ENCODE results near the gene PHF21A.

PHF21A gene

DNA sequence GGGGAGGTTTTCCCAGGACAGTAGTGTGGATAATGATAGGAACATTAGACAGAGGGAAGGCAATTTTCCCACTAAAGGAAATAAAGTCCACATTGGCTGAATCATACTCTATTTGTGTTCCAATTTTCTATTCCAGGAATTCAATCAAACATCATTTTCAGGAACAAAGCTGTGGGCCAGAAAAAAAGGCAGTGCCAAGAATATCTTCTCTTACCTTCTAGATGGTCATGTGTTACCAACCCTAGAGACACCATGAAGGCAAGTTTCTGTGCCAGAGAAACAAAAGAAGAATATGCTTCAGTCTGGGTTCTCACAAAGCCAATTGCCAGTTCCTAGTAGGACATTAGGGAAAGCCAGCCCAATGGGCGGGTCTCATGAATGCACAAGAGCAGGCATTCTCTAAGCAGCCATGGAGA is 171.3 kb downstream of the PHF21A start:
- no peak overlapping the region for H3K4me3 ChIP-seq (ENCODE audit: low read depth, low read length)
- DNase-seq (ENCODE audit: low read depth): no peak

- no peak for DNase-seq (ENCODE audit: low read depth)
- no peak overlapping the region for H3K4me3 ChIP-seq (ENCODE audit: low read depth, low read length)
Measured at GRCh38 chr11:45948356-45948755, 172.9 kb downstream of the PHF21A start.

- DNase-seq (ENCODE audit: low read depth): no peak
- no peak overlapping the region for H3K4me3 ChIP-seq (ENCODE audit: low read depth, low read length)
Measured at GRCh38 chr11:45947885-45948284, 173.4 kb downstream of the PHF21A start.

DNA sequence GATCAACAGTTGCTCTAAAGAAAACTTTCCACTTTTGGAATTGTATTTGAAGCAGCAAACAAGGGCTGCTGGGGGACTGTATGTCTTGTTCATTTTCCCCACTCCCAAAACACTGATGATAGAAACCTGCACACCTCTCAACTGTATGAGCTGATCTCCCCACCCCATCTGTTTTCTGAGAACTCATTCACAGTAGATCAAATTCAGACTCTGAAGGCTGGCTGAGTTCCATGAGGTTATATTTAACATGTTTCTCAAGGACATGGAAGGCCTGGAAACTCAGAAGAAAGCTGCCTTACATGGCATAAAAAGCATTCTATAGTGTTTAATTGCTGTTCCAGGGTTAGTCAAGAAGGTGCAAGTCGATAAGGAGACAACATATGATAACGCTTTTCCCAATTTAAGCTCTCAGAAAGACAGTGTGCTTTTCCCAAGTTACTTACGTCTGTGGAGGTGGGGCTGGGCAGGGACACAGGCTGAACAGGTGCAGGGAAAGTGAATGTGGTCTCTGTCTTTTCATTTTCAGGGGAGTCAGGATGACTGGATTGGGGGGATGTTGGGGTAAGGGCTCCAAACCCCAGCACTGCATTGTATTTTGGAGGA is 175.8 kb downstream of the PHF21A start:
- DNase-seq (ENCODE audit: low read depth): no peak
- no peak overlapping the region for H3K4me3 ChIP-seq (ENCODE audit: low read depth, low read length)

DNA sequence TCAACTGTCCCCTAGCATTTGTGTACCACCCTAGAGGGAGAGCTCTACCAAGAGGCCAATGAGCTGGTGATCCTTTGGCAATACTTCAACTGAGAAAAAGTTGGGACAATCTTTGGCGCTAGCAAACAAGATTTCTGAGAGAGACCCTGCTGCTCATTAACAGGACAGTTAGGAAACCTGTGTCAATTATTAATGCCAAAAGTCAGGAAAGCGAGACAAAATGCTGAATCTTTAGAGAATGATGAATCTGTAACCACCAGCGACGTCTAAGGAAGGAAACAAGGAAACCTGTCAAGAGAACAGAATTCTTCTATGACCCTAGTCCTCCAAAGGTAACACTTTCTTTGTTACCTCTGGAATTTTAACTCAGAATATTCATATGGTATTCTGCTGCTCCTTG is 178.9 kb downstream of the PHF21A start:
- DNase-seq (ENCODE audit: low read depth): no peak
- no peak overlapping the region for H3K4me3 ChIP-seq (ENCODE audit: low read depth, low read length)

DNA sequence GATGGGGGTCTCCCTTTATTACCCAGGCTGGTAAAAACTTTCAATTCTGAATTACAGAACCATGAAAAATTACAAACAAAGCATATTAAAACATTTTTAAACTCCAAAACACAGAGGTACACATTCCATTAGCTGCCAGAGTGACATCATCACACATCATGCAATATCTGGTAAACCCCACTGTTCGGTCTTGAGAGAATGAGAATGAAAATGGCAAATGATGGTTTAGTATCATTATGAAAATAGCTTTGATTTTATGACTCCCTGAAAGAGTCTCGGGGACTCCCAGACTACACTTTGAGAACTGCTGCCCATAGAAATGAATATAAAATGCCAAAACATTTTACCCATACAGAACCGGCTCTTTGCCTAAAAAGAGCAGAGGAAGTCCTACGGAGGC is 180.0 kb downstream of the PHF21A start:
- DNase-seq (ENCODE audit: low read depth): no peak
- no peak overlapping the region for H3K4me3 ChIP-seq (ENCODE audit: low read depth, low read length)

GRCh38 chr11:45939836-45940235 is 181.4 kb downstream of the PHF21A start:
- H3K4me3 ChIP-seq (ENCODE audit: low read depth, low read length): no peak overlapping the region
- no peak for DNase-seq (ENCODE audit: low read depth)

DNA sequence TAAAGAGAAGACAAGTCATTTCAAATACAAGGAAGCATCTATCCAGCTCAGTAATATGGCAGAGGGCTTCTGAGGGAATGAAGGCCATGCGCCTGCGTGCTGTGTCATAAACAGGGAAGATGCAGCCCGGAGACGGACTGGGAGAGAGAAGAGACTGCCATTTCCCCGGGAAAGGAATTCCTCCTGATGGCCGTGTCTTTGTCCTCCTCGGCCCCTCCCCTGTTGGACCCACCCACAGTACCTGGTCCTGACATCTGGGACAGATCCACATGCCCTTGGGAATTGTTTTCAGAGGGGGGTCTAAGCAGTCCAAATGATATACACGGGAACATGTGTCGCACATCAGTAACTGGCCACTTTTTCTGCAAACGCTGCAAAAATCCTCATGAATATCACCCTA is 183.3 kb downstream of the PHF21A start:
- DNase-seq (ENCODE audit: low read depth): no peak

DNA sequence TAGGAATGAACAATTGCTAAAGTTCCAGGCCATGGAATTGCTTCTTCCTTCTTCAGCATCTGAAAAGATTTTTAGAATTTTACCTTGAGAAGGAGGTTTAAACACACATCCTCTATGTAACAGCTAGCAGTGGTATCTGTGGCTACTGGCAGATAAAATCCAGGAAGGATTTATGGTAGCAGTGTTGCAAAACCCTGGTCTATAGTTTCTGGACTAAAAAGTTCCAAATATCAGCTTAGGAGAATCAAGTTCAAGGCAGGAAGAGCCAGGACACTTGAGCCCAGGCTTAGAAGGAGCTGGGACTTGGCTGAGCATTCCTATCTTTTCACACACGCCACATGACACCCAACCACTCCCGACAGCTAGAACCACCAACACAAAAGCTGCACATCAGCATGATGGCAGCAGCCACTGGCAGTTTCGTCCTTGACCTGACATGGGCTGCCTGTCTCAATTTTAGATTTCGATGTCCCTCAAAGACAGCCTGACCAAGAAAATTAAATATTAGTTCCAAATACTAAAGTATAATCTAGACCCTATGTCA is 184.7 kb downstream of the PHF21A start:
- no peak overlapping the region for H3K4me3 ChIP-seq (ENCODE audit: low read depth, low read length)
- no peak for DNase-seq (ENCODE audit: low read depth)

More for the DNA sequence above, 183.3 kb downstream of the PHF21A start:
- no peak overlapping the region for H3K4me3 ChIP-seq (ENCODE audit: low read depth, low read length)

GRCh38 chr11:45935349-45936064 is 185.7 kb downstream of the PHF21A start:
- no peak for DNase-seq (ENCODE audit: low read depth)
- H3K4me3 ChIP-seq (ENCODE audit: low read depth, low read length): no peak overlapping the region

DNA sequence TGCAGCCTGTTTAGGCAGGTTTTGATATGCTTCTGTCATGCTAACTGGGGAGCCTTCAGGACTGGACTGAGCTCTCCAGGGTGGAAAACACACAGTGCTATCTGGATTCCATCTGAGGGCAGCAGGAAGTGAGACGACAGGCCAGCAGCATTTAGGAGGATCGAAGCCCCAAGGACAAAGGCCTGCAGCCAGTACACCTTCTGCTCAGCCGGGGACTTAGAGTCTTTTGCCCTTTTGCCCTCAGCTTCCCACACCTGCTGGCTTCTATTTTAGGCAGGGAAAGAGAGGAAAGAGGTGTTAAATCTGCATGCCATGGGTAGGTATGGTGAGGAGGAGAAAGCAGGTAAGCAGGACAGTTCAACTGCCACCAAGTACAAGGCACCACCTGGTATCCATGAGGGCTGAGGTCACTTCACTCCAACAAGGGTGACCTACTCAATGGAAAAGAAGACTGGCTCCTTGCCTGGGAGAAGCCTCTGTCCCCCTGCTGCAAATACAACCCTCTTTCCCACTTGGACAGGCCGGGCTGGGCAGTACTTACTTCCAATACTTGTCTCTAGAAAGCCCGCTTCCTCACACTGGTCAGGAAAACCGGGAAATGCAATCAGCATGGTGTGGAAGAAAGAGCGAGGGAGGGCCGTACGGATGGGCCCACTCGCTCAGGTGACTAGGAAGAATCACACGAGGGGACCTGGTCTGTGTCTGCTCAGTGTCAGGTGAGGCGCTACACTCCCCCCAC is 186.5 kb downstream of the PHF21A start:
- H3K4me3 ChIP-seq (ENCODE audit: low read depth, low read length): no peak overlapping the region
- no peak for DNase-seq (ENCODE audit: low read depth)

DNA sequence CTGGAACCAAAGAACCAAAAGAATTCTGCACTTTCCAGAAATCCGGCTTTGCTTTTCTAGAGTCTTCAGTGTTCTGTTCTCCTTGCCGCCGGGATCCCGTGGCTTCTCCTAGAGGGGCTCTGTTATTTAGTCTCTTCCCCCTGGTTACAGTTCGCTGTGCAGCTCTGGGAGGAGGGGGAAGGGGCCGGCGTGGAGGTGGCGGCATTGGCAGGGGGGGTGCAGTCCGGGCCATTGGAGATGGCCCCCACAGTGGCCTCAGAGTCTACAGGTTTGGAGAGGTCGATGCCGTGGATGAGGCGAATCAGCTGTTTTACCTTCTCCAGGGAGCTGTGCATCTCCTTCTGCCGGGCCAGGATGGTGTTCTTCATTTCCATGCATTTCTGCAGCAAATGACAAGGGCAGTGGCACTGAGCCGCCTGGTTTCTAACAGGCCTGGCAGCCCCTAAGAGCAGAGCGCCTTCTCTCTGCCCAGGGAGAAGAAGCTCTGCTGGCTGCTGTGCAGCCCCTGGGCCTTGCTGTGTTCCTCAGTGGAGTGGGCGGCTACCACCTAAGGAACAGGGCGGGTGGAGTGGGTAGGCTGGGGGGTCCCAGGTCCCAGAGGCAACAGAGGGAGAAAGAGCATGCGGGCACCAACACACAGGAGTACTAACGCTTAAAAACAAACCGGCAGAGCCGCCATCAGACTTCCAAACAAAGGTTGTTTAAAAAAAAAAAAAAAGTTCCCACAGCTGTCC is 187.2 kb downstream of the PHF21A start:
- no peak for DNase-seq (ENCODE audit: low read depth)
- no peak overlapping the region for H3K4me3 ChIP-seq (ENCODE audit: low read depth, low read length)

DNA sequence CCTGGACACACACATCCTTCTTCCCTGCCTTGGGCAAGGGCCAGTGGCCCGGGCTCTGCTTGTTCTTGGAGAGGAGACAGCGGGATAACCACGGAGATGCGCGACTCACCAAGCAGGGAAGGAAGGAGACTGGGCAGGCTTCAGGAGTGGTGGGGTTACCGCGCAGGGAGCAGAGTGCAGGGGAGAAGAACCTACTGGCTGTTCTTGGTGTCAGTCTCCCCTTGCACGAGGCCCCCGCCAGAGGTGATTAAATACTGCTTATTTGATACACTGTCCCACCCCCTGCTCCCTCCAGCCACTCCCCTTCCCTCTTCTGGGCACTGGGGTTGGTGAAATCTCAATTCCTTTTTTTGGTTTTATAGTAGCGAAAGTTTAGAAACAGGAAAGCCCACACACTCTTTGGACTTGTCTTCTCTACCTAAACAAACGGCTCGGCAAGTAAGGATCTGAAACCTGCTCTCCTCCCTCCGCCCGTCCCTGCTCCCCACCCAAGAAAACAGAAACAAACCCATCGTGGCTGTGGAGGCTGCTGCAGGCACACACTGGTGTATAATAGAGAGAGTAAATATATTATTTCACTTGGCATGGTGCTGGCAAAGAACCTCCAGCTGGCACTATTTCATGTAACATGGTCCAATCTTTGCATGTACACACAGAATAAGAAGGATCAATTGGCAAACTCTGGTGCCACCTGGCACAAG is 188.0 kb downstream of the PHF21A start:
- no peak overlapping the region for H3K4me3 ChIP-seq (ENCODE audit: low read depth, low read length)
- peak; percentile 21 for DNase-seq (ENCODE audit: low read depth)

GRCh38 chr11:45932217-45932616 is 189.0 kb downstream of the PHF21A start:
- H3K4me3 ChIP-seq (ENCODE audit: low read depth, low read length): no peak overlapping the region
- no peak for DNase-seq (ENCODE audit: low read depth)

GRCh38 chr11:45931739-45932138 is 189.5 kb downstream of the PHF21A start:
- H3K4me3 ChIP-seq (ENCODE audit: low read depth, low read length): no peak overlapping the region
- no peak for DNase-seq (ENCODE audit: low read depth)

DNA sequence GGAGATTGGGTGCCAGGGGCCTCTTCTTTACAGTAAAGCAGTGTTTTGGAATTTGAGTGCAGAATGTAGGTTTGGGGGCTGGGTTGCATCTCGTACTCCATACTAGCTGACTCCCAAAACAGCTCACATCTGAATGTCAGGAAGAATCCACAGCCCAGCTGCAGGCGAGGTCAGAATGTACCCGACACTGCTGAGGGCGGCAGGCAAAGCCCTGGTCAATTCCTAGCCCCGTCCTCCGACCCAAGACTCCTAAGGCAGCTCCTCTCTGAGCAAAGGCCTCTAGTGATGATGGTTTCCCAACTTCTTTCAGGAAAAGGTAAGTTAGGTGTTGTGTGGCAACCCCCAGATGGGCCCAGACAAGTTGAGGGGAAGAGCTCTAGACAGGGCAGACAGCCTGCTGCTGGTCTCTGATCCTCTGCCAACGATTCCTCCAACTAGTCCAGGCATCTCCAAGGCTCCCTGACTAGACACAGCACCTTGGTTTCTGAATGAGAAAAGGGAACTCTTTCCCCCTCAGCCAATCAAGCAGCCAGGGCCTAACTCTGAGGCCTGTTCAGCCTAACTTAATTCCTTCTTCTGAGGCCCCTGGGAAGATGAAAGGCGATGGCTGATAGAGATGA is 190.2 kb downstream of the PHF21A start:
- no peak overlapping the region for H3K4me3 ChIP-seq (ENCODE audit: low read depth, low read length)
- no peak for DNase-seq (ENCODE audit: low read depth)

DNA sequence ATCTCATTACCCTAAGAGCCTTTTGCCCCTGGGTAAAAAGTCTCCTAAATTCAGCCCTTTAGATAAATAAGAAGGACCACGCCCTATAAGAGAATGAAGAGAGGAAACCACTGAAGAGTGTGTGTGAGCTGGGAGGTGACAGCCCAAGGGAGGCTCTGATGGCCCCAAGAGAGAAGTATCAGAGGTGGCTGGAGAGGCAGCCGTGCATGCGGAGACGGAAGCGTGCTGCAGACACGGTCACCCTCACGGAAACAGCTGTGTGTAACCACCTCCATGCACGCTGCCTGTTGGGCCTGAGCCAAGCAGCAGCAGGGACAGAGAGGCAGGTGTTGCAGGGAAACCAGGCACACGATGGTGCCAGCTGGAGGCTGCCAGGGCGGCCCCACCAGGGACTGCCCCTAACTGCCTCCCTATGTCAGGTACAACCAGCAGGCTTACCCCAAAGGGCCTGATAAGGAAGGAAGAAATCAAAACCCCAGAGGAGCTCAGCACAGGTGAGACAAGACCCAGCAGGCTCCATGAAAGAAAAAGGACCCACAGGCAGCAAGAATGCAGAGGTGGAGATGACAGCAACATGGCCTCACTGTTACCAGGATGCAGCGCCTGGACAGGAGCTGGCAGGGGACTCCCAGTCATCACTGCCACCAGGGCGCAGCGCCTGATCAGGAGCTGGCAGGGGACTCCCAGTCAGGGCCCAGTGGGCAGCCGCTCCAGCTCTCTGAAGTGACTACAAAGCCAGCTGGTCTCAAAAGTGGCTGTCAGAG is 191.0 kb downstream of the PHF21A start:
- no peak for DNase-seq (ENCODE audit: low read depth)

DNA sequence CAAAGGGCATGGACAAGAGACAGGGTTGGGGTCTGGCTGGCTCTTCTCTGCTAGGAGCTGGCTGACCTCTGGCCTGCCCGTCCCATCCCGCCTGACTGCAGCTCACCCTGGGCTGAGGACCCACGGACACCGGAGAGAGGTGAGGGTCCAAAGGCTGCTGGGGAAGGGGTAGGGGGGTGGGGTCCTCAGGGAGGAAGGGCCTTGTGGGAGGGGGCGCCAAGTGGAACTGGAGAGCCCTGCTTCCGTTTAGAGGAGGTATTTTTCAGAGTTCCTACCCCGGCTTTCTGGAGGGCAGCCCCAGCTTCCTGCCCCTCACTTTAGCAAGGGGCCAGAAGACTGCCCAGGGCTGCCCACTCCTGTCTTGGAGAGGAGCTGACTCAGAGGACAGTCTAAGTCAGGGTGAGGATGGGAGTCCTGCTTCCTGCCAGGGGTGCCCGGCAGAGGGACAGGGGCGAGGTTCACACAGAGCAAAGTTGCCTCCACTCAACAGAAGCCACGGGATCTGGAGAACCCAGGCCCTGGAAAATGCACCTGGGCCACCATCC is 191.7 kb downstream of the PHF21A start:
- H3K4me3 ChIP-seq (ENCODE audit: low read depth, low read length): no peak overlapping the region

More for the DNA sequence above, 191.0 kb downstream of the PHF21A start:
- H3K4me3 ChIP-seq (ENCODE audit: low read depth, low read length): no peak overlapping the region

More for the DNA sequence above, 191.7 kb downstream of the PHF21A start:
- no peak for DNase-seq (ENCODE audit: low read depth)
